ENCODE results near the gene CTDSPL.

Gene CTDSPL

DNA sequence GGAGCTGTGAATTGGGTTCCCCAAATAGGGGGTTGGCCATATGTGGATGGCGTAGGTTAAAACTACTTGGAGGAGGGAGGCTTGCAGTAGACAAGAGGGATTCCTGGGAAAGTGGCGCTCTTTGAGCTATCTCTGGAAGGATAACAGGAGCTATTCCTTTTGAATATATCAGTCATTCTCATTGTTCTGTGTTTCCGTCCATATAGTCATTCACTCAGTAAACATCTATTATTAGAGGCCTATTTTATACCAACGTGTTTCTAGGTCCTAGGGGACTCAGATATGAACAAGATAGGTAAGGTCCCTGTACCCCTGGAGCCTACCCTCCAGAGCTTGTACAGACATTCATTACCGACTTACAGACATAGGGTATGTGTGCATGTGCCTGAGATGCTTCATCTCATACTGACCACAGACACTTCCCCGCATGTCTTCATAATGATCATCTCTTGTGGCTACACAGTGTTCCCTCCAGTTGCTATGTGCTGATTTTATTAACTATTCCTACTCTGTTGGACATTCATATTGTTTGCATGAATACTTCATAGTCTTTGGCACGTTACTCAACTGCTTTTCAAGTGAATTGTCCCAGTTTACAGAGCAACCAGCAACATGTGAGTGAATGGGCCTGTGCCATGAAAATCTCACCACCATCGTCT, 73.1 kb downstream of the CTDSPL start:
- no peak for TF ChIP-seq SPI1 (IDR thresholded peaks at IDR 0.05; ENCODE audit: borderline replicate concordance, low read depth)
- TF ChIP-seq, protein P1, sequence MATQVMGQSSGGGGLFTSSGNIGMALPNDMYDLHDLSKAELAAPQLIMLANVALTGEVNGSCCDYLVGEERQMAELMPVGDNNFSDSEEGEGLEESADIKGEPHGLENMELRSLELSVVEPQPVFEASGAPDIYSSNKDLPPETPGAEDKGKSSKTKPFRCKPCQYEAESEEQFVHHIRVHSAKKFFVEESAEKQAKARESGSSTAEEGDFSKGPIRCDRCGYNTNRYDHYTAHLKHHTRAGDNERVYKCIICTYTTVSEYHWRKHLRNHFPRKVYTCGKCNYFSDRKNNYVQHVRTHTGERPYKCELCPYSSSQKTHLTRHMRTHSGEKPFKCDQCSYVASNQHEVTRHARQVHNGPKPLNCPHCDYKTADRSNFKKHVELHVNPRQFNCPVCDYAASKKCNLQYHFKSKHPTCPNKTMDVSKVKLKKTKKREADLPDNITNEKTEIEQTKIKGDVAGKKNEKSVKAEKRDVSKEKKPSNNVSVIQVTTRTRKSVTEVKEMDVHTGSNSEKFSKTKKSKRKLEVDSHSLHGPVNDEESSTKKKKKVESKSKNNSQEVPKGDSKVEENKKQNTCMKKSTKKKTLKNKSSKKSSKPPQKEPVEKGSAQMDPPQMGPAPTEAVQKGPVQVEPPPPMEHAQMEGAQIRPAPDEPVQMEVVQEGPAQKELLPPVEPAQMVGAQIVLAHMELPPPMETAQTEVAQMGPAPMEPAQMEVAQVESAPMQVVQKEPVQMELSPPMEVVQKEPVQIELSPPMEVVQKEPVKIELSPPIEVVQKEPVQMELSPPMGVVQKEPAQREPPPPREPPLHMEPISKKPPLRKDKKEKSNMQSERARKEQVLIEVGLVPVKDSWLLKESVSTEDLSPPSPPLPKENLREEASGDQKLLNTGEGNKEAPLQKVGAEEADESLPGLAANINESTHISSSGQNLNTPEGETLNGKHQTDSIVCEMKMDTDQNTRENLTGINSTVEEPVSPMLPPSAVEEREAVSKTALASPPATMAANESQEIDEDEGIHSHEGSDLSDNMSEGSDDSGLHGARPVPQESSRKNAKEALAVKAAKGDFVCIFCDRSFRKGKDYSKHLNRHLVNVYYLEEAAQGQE (IDR thresholded peaks at IDR 0.05; ENCODE audit: insufficient replicate concordance, low read depth): no peak
- no peak for TF ChIP-seq GABPA (IDR thresholded peaks at IDR 0.05; ENCODE audit: low read depth)
- no peak for TF ChIP-seq POLR2AphosphoS5 (IDR thresholded peaks at IDR 0.05; ENCODE audit: low read depth)
- TF ChIP-seq, protein P2, sequence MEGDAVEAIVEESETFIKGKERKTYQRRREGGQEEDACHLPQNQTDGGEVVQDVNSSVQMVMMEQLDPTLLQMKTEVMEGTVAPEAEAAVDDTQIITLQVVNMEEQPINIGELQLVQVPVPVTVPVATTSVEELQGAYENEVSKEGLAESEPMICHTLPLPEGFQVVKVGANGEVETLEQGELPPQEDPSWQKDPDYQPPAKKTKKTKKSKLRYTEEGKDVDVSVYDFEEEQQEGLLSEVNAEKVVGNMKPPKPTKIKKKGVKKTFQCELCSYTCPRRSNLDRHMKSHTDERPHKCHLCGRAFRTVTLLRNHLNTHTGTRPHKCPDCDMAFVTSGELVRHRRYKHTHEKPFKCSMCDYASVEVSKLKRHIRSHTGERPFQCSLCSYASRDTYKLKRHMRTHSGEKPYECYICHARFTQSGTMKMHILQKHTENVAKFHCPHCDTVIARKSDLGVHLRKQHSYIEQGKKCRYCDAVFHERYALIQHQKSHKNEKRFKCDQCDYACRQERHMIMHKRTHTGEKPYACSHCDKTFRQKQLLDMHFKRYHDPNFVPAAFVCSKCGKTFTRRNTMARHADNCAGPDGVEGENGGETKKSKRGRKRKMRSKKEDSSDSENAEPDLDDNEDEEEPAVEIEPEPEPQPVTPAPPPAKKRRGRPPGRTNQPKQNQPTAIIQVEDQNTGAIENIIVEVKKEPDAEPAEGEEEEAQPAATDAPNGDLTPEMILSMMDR (IDR thresholded peaks at IDR 0.05; ENCODE audit: insufficient read depth, low read length): no peak
- Histone ChIP-seq H3K27me3 (ENCODE audit: insufficient read depth, poor library complexity, severe bottlenecking) (no peaks in the 10 kb centered on the region), H3K27ac (replicated peaks) (no peak overlapping the region), H3K4me3 (replicated peaks; ENCODE audit: insufficient read depth, low read length) (no peak overlapping the region)
- DNase-seq (ENCODE audit: low read depth in 1 of 2, low spot score in 1 of 2): no peak

DNA sequence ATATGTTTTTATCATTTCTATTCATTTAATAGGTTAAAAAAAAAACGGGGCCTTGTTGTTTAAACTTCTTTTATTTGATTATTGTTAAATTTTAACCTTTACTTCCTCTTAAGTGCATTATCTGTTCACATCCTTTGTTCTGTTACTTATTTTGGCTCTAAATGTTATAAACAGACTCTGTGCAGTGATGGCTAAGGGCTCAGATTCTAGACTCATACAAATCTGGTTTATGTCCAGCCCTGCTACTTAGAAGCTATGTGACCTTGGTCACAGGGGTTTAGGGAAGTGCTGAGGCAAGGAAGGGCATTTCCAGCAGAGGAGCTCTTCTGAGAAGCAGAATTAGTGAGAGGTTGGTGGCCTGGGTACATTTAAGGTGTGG, 73.6 kb downstream of the CTDSPL start:
- peak; percentile 30; the same call in 1 of the 2 replicates for TF ChIP-seq SPI1 (IDR thresholded peaks at IDR 0.05; ENCODE audit: borderline replicate concordance, low read depth)
- TF ChIP-seq, protein P1 (IDR thresholded peaks at IDR 0.05; ENCODE audit: insufficient replicate concordance, low read depth): no peak
- TF ChIP-seq, protein P2 (IDR thresholded peaks at IDR 0.05; ENCODE audit: insufficient read depth, low read length): no peak
- TF ChIP-seq GABPA (IDR thresholded peaks at IDR 0.05; ENCODE audit: low read depth): no peak
- TF ChIP-seq POLR2AphosphoS5 (IDR thresholded peaks at IDR 0.05; ENCODE audit: low read depth): no peak
- H3K27ac ChIP-seq (replicated peaks): no peak overlapping the region
- no peaks in the 10 kb centered on the region for H3K27me3 ChIP-seq (ENCODE audit: insufficient read depth, poor library complexity, severe bottlenecking)
- no peak overlapping the region for H3K4me3 ChIP-seq (replicated peaks; ENCODE audit: insufficient read depth, low read length)
- DNase-seq (ENCODE audit: low read depth in 1 of 2, low spot score in 1 of 2): no peak

DNA sequence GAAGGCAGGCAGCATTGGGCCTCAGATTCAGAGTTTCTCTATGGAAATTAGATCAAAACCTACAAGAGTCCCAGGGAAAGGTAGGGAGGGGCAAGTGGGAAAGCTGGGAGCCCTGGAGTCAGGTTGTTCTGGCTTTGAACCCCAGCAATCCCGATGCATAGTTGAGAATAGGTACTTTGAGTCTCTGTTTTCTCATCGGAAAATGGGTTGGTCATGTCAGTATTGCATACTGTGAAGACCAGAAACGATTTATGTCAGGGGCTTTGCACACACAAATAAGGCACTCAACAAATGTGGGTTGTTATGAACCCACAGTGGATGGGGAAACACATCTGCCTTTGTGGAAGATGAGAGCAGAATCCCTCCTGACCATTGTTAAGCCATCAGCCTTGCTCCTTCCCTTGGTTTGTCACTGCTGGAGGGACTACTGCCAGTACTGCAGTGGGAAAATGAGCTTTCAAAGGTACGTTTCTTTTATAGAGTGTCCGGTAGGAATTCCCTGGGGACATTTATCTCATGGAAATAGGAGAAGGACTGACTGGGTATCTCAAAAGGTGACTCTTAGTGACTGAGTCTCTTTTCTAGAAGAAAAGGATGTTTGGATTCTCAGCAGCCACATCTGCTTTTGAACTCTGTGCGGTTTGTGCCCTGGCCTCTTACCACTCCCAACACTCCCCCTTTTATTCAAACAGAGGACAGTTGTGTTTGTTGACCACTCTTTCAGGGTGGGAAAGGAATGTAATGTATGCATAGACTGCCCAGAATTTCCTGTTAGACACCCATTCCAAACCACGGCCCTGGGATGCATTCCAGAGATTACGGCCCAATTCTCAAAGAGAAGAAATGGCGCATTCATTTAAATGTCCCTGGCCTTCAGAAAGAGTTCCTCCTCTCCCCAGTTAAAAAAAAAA, 74.3 kb downstream of the CTDSPL start:
- Histone ChIP-seq H3K4me3 (replicated peaks; ENCODE audit: insufficient read depth, low read length) (no peak overlapping the region), H3K27me3 (ENCODE audit: insufficient read depth, poor library complexity, severe bottlenecking) (no peaks in the 10 kb centered on the region), H3K27ac (replicated peaks) (no peak overlapping the region)
- DNase-seq (ENCODE audit: low read depth in 1 of 2, low spot score in 1 of 2): no peak
- TF ChIP-seq GABPA (IDR thresholded peaks at IDR 0.05; ENCODE audit: low read depth) (no peak), POLR2AphosphoS5 (IDR thresholded peaks at IDR 0.05; ENCODE audit: low read depth) (no peak), SPI1 (IDR thresholded peaks at IDR 0.05; ENCODE audit: borderline replicate concordance, low read depth) (no peak)
- TF ChIP-seq, protein P1 (IDR thresholded peaks at IDR 0.05; ENCODE audit: insufficient replicate concordance, low read depth): no peak
- TF ChIP-seq, protein P2 (IDR thresholded peaks at IDR 0.05; ENCODE audit: insufficient read depth, low read length): no peak

Measured in HL-60 (cell line).